ENCODE data around the gene PWP1.

DNA sequence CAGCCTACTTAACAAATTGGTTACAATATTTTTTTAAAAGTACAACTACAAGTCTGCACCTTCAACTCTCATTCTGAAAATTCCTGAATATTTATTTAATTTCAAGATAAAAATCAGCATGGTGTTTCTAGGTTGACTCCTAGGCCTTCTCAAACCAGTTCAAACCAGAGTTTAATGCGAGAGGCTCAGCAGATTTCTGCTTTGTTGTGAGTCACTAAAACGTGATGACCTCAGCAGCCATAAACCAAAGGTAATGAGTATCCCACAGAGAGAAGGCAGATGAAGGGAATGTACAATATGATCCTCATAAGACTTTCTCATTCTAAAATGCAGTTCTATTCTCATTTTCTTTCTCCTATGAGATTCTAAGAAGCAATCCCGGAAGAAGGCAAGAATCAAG is 73.8 kb downstream of the PWP1 start:
- TF ChIP-seq, protein P1, sequence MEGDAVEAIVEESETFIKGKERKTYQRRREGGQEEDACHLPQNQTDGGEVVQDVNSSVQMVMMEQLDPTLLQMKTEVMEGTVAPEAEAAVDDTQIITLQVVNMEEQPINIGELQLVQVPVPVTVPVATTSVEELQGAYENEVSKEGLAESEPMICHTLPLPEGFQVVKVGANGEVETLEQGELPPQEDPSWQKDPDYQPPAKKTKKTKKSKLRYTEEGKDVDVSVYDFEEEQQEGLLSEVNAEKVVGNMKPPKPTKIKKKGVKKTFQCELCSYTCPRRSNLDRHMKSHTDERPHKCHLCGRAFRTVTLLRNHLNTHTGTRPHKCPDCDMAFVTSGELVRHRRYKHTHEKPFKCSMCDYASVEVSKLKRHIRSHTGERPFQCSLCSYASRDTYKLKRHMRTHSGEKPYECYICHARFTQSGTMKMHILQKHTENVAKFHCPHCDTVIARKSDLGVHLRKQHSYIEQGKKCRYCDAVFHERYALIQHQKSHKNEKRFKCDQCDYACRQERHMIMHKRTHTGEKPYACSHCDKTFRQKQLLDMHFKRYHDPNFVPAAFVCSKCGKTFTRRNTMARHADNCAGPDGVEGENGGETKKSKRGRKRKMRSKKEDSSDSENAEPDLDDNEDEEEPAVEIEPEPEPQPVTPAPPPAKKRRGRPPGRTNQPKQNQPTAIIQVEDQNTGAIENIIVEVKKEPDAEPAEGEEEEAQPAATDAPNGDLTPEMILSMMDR (IDR thresholded peaks at IDR 0.05), result no peak
- TF ChIP-seq EZH2 (IDR thresholded peaks at IDR 0.05; ENCODE audit: borderline replicate concordance, insufficient read depth, low read depth, low read length, poor library complexity, severe bottlenecking), result no peak
